WTC11 (cell line): Measurements from ENCODE around the gene FUBP3. TPM values are rescaled to one million over a fixed set of nuclear protein-coding genes. Genes with fewer than 3 reads are reported as not detected.

ENCODE experiments used
- ATAC-seq: fragments of 200-7000 bp; cut with Tn5 transposase; 2 replicates; pipeline ENCODE4 v1.10.0; 2021; ENCODE audit warnings: mild to moderate bottlenecking, moderate library complexity
- CTCF ChIA-PET: fragments of 300-600 bp; sonication (Branson Sonifier 250); formaldehyde crosslinking; loops from one replicate; lab custom pipeline; 2021; ENCODE audit warnings: antibody characterized with exemption; lab: Charles Lee
- POLR2A ChIA-PET: fragments of 350-600 bp; sonication (Branson Sonifier 250); formaldehyde crosslinking; loops from one replicate; lab custom pipeline; 2021; ENCODE audit warnings: antibody characterized with exemption; lab: Charles Lee
- DNase-seq: peaks from one replicate; pipeline ENCODE4 v3.0.0; 2021; ENCODE audit warnings: low spot score
- H3K27ac Mint-ChIP-seq: 2 replicates; pipeline ENCODE4 v1.8.0; 2021; ENCODE audit warnings: mixed read lengths
- H3K27me3 Mint-ChIP-seq: 2 replicates; pipeline ENCODE4 v1.8.0; 2021; ENCODE audit warnings: low read depth, mild to moderate bottlenecking, moderate library complexity, mixed read lengths
- H3K36me3 Mint-ChIP-seq: 2 replicates; pipeline ENCODE4 v1.8.0; 2021; ENCODE audit warnings: mixed read lengths
- H3K4me1 Mint-ChIP-seq: 2 replicates; pipeline ENCODE4 v1.8.0; 2022; ENCODE audit warnings: mixed read lengths
- H3K4me3 Mint-ChIP-seq: 2 replicates; pipeline ENCODE4 v1.8.0; 2021; ENCODE audit warnings: mild to moderate bottlenecking, moderate library complexity, mixed read lengths
- H3K9me3 Mint-ChIP-seq: 2 replicates; pipeline ENCODE4 v1.8.0; 2021; ENCODE audit warnings: mixed read lengths
- ELF4 ChIP-seq: sonication (generic); formaldehyde crosslinking; IDR thresholded peaks from 2 replicates; pipeline ENCODE4 v1.8.1; 2022; ENCODE audit warnings: low read depth, mild to moderate bottlenecking, moderate library complexity, missing genetic modification reagents
- ESRRA ChIP-seq: sonication (generic); formaldehyde crosslinking; IDR thresholded peaks from 2 replicates; pipeline ENCODE4 v1.8.1; 2022; ENCODE audit warnings: mild to moderate bottlenecking, missing genetic modification reagents, borderline replicate concordance
- GRHL2 ChIP-seq: fragments of 250-450 bp; sonication (Bioruptor Pico); IDR thresholded peaks from 2 replicates; pipeline ENCODE4 v1.8.0; 2022; ENCODE audit warnings: mild to moderate bottlenecking, moderate library complexity; ENCODE audit not compliant: insufficient replicate concordance, severe bottlenecking
- GTF2I ChIP-seq: fragments of 250-450 bp; sonication (Bioruptor Pico); conservative IDR thresholded peaks from 2 replicates; pipeline ENCODE4 v1.4.0; 2021; ENCODE audit warnings: mild to moderate bottlenecking
- HMGA2 ChIP-seq: fragments of 250-450 bp; sonication (Bioruptor Pico); IDR thresholded peaks from 2 replicates; pipeline ENCODE4 v1.4.0; 2021; ENCODE audit warnings: mild to moderate bottlenecking, moderate library complexity
- JAZF1 ChIP-seq: fragments of 250-450 bp; sonication (Bioruptor Pico); IDR thresholded peaks from 2 replicates; pipeline ENCODE4 v1.9.0; 2021; ENCODE audit warnings: moderate library complexity, mild to moderate bottlenecking, inconsistent platforms
- NFYB ChIP-seq: sonication (generic); formaldehyde crosslinking; conservative IDR thresholded peaks from 2 replicates; pipeline ENCODE4 v1.8.0; 2022; ENCODE audit warnings: low read depth, missing genetic modification reagents
- SMAD3 ChIP-seq: sonication (generic); formaldehyde crosslinking; IDR thresholded peaks from 2 replicates; pipeline ENCODE4 v1.8.0; 2022; ENCODE audit warnings: missing genetic modification reagents, mild to moderate bottlenecking, borderline replicate concordance
- TCF7 ChIP-seq: sonication (generic); formaldehyde crosslinking; IDR thresholded peaks from 2 replicates; pipeline ENCODE4 v1.8.0; 2022; ENCODE audit warnings: mild to moderate bottlenecking, low read depth, missing genetic modification reagents, moderate library complexity
- TEAD4 ChIP-seq: sonication (generic); formaldehyde crosslinking; IDR thresholded peaks from 2 replicates; pipeline ENCODE4 v1.8.0; 2022; ENCODE audit warnings: mild to moderate bottlenecking, missing genetic modification reagents
- TP53 ChIP-seq: sonication (generic); formaldehyde crosslinking; IDR thresholded peaks from 2 replicates; pipeline ENCODE4 v1.8.1; 2023; ENCODE audit warnings: mild to moderate bottlenecking, missing genetic modification reagents
- ZNF121 ChIP-seq: sonication (generic); formaldehyde crosslinking; IDR thresholded peaks from 2 replicates; pipeline ENCODE4 v1.8.0; 2023; ENCODE audit warnings: missing genetic modification reagents
- ZNF219 ChIP-seq: sonication (generic); formaldehyde crosslinking; IDR thresholded peaks from 2 replicates; pipeline ENCODE4 v1.8.0; 2023; ENCODE audit warnings: missing genetic modification reagents, mild to moderate bottlenecking, borderline replicate concordance
- total RNA-seq: library from RNA; stranded (reverse); gene quantifications from 3 replicates; pipeline ENCODE4 v1.2.3, GENCODE V29; 2021
- TF ChIP-seq, protein P1 (sequence below): sonication (generic); formaldehyde crosslinking; IDR thresholded peaks from 2 replicates; pipeline ENCODE4 v1.8.0; 2023; ENCODE audit warnings: mild to moderate bottlenecking, missing genetic modification reagents
- TF ChIP-seq, protein P2 (sequence below): sonication (generic); formaldehyde crosslinking; IDR thresholded peaks from 2 replicates; pipeline ENCODE4 v1.8.1; 2022; ENCODE audit warnings: mild to moderate bottlenecking, missing genetic modification reagents, moderate library complexity, borderline replicate concordance
- TF ChIP-seq, protein P3 (sequence below): sonication (generic); formaldehyde crosslinking; IDR thresholded peaks from 2 replicates; pipeline ENCODE4 v1.8.1; 2023; ENCODE audit warnings: mild to moderate bottlenecking, missing genetic modification reagents
- TF ChIP-seq, protein P4 (sequence below): sonication (generic); formaldehyde crosslinking; IDR thresholded peaks from 2 replicates; pipeline ENCODE4 v1.8.1; 2023; ENCODE audit warnings: mild to moderate bottlenecking, missing genetic modification reagents, moderate library complexity
- TF ChIP-seq, protein P5 (sequence below): sonication (generic); formaldehyde crosslinking; conservative IDR thresholded peaks from 2 replicates; pipeline ENCODE4 v1.8.1; 2023; ENCODE audit warnings: mild to moderate bottlenecking, low read depth, missing genetic modification reagents, moderate library complexity
- TF ChIP-seq, protein P6 (sequence below): sonication (generic); formaldehyde crosslinking; IDR thresholded peaks from 2 replicates; pipeline ENCODE4 v1.8.0; 2022; ENCODE audit warnings: mild to moderate bottlenecking, missing genetic modification reagents

The FUBP3 gene
- total RNA-seq, 1 experiment from 2014 or later = 83.0 TPM

DNA sequence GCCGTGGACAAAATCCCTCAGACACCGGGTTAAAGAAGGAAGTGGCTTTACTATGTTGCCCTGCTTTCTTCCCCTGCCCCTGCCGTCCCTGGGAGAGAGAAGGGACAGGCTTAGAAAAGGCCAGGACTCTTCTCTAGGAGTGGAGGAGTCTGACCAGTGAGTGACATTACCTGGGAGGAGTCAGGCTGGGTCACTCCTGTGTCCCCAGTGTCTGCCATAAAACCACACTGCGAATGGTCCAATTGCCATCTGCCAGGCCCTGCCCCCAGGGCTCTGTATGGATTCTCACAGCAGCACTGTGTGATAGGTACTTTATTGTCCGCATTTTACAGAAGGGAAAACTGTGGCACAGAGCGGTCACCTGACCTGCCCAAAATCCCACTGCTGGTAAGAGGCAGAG is 31.3 kb upstream of the FUBP3 start:
- Mint-ChIP-seq H3K4me3 (no peak overlapping the region), H3K36me3 (peaks cover 12% of the 10 kb centered on the region), H3K27me3 (peaks cover 17% of the 10 kb centered on the region), H3K27ac (no peak overlapping the region), H3K4me1 (peaks cover 17% of the 10 kb centered on the region), H3K9me3 (peaks cover 15% of the 10 kb centered on the region)
- ATAC-seq (no peak), DNase-seq (no peak)
- TF ChIP-seq GTF2I (CRISPR knock-in tag) (no peak), SMAD3 (CRISPR knock-in tag) (no peak), ZNF121 (no peak), GRHL2 (CRISPR knock-in tag) (no peak), TP53 (CRISPR knock-in tag) (no peak), JAZF1 (CRISPR knock-in tag) (no peak), TEAD4 (CRISPR knock-in tag) (no peak)
- TF ChIP-seq, protein P1, sequence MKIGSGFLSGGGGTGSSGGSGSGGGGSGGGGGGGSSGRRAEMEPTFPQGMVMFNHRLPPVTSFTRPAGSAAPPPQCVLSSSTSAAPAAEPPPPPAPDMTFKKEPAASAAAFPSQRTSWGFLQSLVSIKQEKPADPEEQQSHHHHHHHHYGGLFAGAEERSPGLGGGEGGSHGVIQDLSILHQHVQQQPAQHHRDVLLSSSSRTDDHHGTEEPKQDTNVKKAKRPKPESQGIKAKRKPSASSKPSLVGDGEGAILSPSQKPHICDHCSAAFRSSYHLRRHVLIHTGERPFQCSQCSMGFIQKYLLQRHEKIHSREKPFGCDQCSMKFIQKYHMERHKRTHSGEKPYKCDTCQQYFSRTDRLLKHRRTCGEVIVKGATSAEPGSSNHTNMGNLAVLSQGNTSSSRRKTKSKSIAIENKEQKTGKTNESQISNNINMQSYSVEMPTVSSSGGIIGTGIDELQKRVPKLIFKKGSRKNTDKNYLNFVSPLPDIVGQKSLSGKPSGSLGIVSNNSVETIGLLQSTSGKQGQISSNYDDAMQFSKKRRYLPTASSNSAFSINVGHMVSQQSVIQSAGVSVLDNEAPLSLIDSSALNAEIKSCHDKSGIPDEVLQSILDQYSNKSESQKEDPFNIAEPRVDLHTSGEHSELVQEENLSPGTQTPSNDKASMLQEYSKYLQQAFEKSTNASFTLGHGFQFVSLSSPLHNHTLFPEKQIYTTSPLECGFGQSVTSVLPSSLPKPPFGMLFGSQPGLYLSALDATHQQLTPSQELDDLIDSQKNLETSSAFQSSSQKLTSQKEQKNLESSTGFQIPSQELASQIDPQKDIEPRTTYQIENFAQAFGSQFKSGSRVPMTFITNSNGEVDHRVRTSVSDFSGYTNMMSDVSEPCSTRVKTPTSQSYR = no peak
- TF ChIP-seq, protein P2, sequence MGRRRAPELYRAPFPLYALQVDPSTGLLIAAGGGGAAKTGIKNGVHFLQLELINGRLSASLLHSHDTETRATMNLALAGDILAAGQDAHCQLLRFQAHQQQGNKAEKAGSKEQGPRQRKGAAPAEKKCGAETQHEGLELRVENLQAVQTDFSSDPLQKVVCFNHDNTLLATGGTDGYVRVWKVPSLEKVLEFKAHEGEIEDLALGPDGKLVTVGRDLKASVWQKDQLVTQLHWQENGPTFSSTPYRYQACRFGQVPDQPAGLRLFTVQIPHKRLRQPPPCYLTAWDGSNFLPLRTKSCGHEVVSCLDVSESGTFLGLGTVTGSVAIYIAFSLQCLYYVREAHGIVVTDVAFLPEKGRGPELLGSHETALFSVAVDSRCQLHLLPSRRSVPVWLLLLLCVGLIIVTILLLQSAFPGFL = no peak
- ChIA-PET POLR2A (no interaction called here), CTCF (no interaction called here)

DNA sequence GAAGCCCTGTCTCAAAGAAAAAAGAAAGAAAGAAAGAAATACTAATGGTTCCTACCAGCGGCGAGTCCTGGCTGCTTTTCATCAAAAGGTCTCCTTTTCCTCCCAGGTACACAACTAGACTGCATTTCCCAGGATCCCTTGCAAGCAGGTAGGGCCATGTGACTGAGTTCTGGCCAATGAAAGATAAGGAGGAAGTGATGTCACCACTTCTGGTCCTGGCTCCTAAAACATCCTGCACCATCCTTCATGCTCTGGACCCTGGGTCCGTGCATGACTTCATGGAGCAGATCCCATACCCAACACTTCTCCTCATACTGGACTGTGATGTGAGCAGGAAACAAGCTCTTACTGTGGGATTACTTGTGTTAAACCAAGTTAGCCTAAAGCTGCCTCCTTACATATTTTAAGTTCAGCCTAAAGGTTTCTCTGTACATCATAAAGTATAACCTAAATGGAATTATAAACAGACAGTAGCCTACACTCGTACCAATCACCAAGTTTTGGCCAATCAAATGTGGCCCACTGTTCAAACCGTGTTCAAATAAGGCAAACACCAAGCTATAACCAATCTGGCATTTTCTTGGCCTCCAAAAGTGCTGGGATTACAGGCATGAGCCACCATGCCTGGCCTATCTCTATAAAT is 30.2 kb upstream of the FUBP3 start:
- DNase-seq = no peak
- Mint-ChIP-seq H3K27ac (no peak overlapping the region), H3K27me3 (peaks cover 14% of the 10 kb centered on the region), H3K9me3 (peaks cover 15% of the 10 kb centered on the region), H3K4me1 (peaks cover 6% of the 10 kb centered on the region), H3K36me3 (peaks cover 12% of the 10 kb centered on the region), H3K4me3 (no peak overlapping the region)
- TF ChIP-seq, protein P3, sequence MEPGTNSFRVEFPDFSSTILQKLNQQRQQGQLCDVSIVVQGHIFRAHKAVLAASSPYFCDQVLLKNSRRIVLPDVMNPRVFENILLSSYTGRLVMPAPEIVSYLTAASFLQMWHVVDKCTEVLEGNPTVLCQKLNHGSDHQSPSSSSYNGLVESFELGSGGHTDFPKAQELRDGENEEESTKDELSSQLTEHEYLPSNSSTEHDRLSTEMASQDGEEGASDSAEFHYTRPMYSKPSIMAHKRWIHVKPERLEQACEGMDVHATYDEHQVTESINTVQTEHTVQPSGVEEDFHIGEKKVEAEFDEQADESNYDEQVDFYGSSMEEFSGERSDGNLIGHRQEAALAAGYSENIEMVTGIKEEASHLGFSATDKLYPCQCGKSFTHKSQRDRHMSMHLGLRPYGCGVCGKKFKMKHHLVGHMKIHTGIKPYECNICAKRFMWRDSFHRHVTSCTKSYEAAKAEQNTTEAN (CRISPR knock-in tag) = no peak
- TF ChIP-seq HMGA2 (CRISPR knock-in tag) (no peak), ELF4 (no peak), TP53 (CRISPR knock-in tag) (no peak), ZNF219 (no peak), TCF7 (CRISPR knock-in tag) (no peak), JAZF1 (CRISPR knock-in tag) (no peak), NFYB (CRISPR knock-in tag) (peak; percentile 55; the same call in 1 of the 2 replicates), ESRRA (no peak)
- TF ChIP-seq, protein P4, sequence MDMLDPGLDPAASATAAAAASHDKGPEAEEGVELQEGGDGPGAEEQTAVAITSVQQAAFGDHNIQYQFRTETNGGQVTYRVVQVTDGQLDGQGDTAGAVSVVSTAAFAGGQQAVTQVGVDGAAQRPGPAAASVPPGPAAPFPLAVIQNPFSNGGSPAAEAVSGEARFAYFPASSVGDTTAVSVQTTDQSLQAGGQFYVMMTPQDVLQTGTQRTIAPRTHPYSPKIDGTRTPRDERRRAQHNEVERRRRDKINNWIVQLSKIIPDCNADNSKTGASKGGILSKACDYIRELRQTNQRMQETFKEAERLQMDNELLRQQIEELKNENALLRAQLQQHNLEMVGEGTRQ (CRISPR knock-in tag) = peak; percentile 90
- TF ChIP-seq, protein P5, sequence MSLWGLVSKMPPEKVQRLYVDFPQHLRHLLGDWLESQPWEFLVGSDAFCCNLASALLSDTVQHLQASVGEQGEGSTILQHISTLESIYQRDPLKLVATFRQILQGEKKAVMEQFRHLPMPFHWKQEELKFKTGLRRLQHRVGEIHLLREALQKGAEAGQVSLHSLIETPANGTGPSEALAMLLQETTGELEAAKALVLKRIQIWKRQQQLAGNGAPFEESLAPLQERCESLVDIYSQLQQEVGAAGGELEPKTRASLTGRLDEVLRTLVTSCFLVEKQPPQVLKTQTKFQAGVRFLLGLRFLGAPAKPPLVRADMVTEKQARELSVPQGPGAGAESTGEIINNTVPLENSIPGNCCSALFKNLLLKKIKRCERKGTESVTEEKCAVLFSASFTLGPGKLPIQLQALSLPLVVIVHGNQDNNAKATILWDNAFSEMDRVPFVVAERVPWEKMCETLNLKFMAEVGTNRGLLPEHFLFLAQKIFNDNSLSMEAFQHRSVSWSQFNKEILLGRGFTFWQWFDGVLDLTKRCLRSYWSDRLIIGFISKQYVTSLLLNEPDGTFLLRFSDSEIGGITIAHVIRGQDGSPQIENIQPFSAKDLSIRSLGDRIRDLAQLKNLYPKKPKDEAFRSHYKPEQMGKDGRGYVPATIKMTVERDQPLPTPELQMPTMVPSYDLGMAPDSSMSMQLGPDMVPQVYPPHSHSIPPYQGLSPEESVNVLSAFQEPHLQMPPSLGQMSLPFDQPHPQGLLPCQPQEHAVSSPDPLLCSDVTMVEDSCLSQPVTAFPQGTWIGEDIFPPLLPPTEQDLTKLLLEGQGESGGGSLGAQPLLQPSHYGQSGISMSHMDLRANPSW (CRISPR knock-in tag) = no peak
- TF ChIP-seq, protein P6, sequence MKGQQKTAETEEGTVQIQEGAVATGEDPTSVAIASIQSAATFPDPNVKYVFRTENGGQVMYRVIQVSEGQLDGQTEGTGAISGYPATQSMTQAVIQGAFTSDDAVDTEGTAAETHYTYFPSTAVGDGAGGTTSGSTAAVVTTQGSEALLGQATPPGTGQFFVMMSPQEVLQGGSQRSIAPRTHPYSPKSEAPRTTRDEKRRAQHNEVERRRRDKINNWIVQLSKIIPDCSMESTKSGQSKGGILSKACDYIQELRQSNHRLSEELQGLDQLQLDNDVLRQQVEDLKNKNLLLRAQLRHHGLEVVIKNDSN (CRISPR knock-in tag) = peak; percentile 87
- ATAC-seq = no peak; the same call in 1 of the 2 replicates
- POLR2A ChIA-PET = no interaction called here
- CTCF ChIA-PET = no interaction called here
